Dendritic cell treated with granulocyte-macrophage colony-stimulating factor and Interleukin-4, amounts not matched to agents 40 ng/mL and 50 ng/mL, for 4 days (primary cell): ENCODE results near the gene RGS8.

Source experiments
- H3K27ac Mint-ChIP-seq: one replicate; pipeline ENCODE4 v1.8.0; 2022; ENCODE audit warnings: mild to moderate bottlenecking, mixed read lengths
- H3K27me3 Mint-ChIP-seq: one replicate; pipeline ENCODE4 v1.8.0; 2022; ENCODE audit warnings: mild to moderate bottlenecking, mixed read lengths
- H3K36me3 Mint-ChIP-seq: one replicate; pipeline ENCODE4 v1.8.0; 2022; ENCODE audit warnings: low read depth, mixed read lengths
- H3K4me1 Mint-ChIP-seq: one replicate; pipeline ENCODE4 v1.8.0; 2022; ENCODE audit warnings: low read depth, mixed read lengths
- H3K4me3 Mint-ChIP-seq: one replicate; pipeline ENCODE4 v1.8.0; 2022; ENCODE audit warnings: mild to moderate bottlenecking, moderate library complexity, mixed read lengths
- H3K9me3 Mint-ChIP-seq: one replicate; pipeline ENCODE4 v1.8.0; 2022; ENCODE audit warnings: mixed read lengths
- intact Hi-C: fragments of 100-400 bp; cut with micrococcal nuclease; formaldehyde crosslinking; loops from one replicate; pipeline ENCODE4 v1.15.0; 2022

RGS8 gene

DNA sequence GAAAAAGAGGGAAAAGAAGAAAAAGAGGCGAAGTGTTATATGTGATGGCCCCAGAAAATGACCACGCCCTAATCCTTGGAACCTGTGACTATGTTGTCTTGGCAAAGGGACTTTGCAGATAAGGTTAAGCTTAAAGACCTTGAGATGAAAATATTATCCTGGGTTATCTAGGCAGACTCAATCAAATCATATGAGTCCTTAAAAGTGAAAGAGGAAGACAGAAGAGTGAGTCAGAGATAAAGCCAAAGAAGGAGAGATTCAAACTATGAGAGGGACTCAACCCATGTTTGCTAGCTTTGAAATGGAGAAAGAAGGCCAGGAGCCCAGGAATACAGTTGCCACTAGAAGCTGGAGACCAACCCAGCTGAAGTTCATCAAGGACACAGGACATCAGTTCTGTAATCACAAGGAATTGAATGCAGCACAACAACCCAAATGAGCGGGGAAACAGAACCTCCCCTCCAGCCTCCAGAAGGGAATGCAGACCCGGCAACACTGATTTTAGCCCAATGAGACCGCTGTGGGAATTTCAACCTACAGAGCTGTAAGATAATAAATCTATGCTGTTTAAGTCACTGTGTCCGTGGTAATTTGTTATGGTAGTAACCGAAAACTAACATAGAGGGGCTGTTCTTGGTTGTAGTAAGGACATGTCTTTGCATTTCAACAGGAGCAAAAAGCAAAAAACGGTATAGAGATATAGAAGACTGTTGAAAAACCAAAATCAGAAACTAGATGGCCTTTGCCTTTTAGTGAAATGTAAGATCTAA is 4.2 kb upstream of the RGS8 start:
- H3K36me3 Mint-ChIP-seq: no peaks in the 10 kb centered on the region
- H3K27me3 Mint-ChIP-seq: peaks cover 7% of the 10 kb centered on the region
- H3K4me3 Mint-ChIP-seq: no peak overlapping the region
- H3K27ac Mint-ChIP-seq: no peak overlapping the region
- no peaks in the 10 kb centered on the region for H3K4me1 Mint-ChIP-seq
- intact Hi-C loops: no loop called here
- H3K9me3 Mint-ChIP-seq: peaks cover 9% of the 10 kb centered on the region

DNA sequence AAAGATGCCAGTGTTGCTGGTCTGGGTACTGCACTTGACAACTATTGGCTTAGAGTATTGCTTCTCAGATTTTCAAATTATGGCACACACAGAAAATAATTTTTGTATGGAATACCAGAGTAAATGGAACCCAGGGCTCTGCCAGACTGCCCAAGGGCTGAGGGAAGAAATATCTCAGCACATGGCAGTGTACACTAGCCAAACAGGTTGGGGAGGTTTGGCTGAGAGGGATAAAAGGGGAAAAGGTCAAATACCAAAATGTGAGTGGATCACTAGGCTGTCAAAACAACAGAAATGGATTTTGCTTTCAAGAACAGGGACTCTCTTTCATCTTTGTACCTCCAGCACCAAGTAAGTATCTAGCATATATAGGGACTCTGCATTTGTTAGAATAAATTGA is 3.0 kb upstream of the RGS8 start:
- intact Hi-C loops: no loop called here
- H3K36me3 Mint-ChIP-seq: no peaks in the 10 kb centered on the region
- no peak overlapping the region for H3K4me3 Mint-ChIP-seq
- H3K4me1 Mint-ChIP-seq: no peaks in the 10 kb centered on the region
- H3K27ac Mint-ChIP-seq: no peak overlapping the region
- H3K9me3 Mint-ChIP-seq: no peaks in the 10 kb centered on the region
- H3K27me3 Mint-ChIP-seq: peaks cover 8% of the 10 kb centered on the region

DNA sequence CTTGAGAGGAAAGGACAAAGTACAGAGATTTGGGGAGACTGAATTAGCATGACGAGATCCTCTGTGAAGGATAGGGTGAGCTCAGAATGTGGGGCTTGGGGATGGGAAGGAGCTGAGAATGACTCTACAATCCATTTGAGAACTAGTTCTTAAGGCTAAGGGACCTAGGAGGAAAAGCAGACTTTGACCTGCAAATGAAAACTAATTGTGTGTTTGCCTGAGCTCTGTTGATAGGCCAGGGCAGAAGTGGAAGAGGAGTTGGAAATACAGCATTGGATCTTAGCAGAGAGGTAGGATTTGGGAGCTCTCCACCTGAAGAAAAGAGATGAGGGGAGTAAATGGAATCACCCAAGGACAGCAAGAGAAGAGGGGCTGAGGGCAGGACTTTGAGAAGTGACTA is 2.1 kb upstream of the RGS8 start:
- intact Hi-C loops: no loop called here
- no peak overlapping the region for H3K27ac Mint-ChIP-seq
- H3K9me3 Mint-ChIP-seq: no peaks in the 10 kb centered on the region
- H3K4me3 Mint-ChIP-seq: no peak overlapping the region
- peaks cover 8% of the 10 kb centered on the region for H3K27me3 Mint-ChIP-seq
- H3K4me1 Mint-ChIP-seq: no peaks in the 10 kb centered on the region
- H3K36me3 Mint-ChIP-seq: no peaks in the 10 kb centered on the region

DNA sequence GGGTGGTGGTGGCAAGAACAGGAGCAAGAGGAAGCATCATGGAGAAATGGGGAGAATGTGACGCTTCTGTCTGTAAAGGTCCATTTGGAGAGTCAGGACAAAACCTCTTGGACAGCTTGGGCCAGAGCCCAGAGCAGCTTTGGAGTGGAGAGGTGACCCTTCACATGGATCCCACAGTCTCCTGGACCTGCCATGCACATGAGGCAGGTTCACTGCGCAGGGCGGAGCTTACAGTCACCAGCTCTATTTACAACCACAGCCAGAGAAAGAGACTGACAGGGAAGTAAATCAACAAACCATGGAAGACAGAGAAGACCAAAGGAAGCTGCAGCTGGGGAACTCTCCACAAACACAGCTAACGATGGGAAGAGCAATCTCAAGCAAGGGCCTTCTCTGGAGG is 828 bp upstream of the RGS8 start:
- H3K36me3 Mint-ChIP-seq: no peaks in the 10 kb centered on the region
- peaks cover 8% of the 10 kb centered on the region for H3K27me3 Mint-ChIP-seq
- H3K4me1 Mint-ChIP-seq: no peaks in the 10 kb centered on the region
- H3K27ac Mint-ChIP-seq: no peak overlapping the region
- no peaks in the 10 kb centered on the region for H3K9me3 Mint-ChIP-seq
- H3K4me3 Mint-ChIP-seq: no peak overlapping the region
- intact Hi-C loops: no loop called here

DNA sequence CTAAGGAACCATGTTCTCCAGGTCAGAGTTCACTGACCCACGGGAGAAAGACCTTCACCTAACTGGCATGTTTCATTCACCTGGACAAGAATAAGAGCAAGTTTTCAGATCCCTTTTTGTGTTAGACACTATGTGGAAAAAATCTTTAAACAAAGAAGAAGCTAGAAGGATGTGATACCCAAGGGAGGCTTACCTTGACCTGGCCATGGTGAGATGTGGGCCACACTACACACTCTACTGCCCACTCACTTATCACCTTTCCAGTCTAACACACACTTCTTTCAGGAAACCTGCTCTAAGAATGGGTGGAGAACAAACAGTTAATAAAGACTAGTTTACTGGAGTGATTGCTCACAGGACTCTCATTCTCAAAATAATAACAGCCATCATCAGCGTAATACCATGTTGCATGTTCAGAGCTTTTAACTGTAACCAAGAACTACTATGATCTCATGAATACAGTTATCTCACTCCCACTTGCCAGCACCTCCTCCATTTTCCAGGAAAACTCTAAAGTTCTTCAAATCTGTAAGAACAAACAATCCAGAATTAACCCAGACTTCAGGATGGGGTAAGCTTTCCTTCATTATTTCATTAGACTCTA is 1.4 kb downstream of the RGS8 start:
- no peaks in the 10 kb centered on the region for H3K36me3 Mint-ChIP-seq
- intact Hi-C loops: no loop called here
- no peaks in the 10 kb centered on the region for H3K4me1 Mint-ChIP-seq
- no peak overlapping the region for H3K27ac Mint-ChIP-seq
- peaks cover 12% of the 10 kb centered on the region for H3K27me3 Mint-ChIP-seq
- no peak overlapping the region for H3K4me3 Mint-ChIP-seq
- no peaks in the 10 kb centered on the region for H3K9me3 Mint-ChIP-seq

DNA sequence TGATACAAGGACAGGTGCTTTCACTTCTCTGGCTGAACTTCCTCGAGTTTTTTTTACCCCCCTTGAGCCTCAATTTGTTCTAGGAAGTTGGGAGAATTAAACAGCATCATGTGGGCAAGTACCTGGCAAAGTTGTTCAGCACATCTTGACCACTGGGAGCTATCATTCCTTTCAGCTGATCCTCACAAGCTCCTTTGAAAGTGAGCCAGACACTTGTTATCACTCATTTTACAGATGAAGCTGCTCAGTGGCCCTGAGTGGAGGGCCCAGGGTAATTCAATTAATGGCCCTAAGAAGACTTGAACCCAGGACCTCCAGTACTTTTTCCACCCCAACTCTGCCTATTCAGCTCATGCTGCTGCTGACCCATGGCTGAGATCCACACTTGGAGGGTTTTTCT is 2.0 kb downstream of the RGS8 start:
- no peaks in the 10 kb centered on the region for H3K36me3 Mint-ChIP-seq
- H3K27me3 Mint-ChIP-seq: peaks cover 12% of the 10 kb centered on the region
- H3K9me3 Mint-ChIP-seq: no peaks in the 10 kb centered on the region
- intact Hi-C loops: no loop called here
- no peaks in the 10 kb centered on the region for H3K4me1 Mint-ChIP-seq
- no peak overlapping the region for H3K4me3 Mint-ChIP-seq
- H3K27ac Mint-ChIP-seq: no peak overlapping the region

DNA sequence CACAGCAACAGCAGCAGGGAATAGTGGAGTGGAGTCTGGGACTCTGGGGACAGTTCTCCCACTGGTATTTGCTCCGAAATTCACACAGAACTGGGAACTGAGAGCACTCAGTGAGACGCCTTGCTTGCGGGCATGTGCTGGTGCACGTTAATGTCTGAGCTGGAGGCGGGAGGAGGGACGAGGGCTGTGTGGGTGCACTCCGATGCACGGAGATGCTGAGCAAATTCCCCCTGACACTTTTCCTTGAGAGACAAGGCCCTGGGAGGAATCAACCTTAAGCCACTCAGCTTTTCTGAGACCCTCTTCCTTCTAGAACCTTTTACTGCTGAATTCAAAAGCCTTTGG is 2.8 kb downstream of the RGS8 start:
- H3K4me3 Mint-ChIP-seq: no peak overlapping the region
- H3K4me1 Mint-ChIP-seq: no peaks in the 10 kb centered on the region
- no peaks in the 10 kb centered on the region for H3K36me3 Mint-ChIP-seq
- no peak overlapping the region for H3K27ac Mint-ChIP-seq
- peaks cover 11% of the 10 kb centered on the region for H3K27me3 Mint-ChIP-seq
- intact Hi-C loops: no loop called here
- no peaks in the 10 kb centered on the region for H3K9me3 Mint-ChIP-seq

DNA sequence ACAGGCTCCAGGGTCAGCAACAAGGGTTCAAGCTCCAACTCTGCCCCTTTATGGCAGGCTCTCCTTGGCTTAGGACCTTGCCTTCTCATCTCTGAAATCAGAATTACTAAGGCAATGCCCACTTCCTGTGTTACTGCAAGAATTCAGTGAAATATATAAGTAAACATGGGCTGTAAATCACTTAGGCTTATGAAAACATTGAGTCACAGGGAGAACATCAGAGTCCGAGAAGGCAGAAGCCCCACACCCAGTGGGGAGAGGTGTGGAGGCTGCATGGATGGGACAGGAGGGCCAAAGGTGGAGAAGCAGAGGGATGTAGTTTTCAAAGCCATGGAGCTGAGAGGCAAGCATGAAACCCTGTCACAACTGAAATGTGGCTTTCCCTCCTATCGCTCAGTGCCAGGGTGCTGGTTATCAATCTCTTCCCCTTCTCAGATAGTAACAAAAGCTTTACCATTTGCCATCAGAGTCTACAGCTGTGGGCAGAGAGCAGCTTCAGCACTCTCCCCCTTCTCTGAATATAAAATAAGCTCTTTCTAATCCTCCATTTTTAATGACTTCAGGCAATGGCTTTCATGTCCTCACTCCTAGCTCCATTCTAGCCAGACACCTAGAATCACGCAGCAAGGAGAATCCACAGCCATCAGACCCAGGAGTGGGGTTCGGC is 3.4 kb downstream of the RGS8 start:
- H3K4me1 Mint-ChIP-seq: no peaks in the 10 kb centered on the region
- no peak overlapping the region for H3K27ac Mint-ChIP-seq
- no peaks in the 10 kb centered on the region for H3K36me3 Mint-ChIP-seq
- peaks cover 11% of the 10 kb centered on the region for H3K27me3 Mint-ChIP-seq
- no peaks in the 10 kb centered on the region for H3K9me3 Mint-ChIP-seq
- intact Hi-C loops: no loop called here
- no peak overlapping the region for H3K4me3 Mint-ChIP-seq

DNA sequence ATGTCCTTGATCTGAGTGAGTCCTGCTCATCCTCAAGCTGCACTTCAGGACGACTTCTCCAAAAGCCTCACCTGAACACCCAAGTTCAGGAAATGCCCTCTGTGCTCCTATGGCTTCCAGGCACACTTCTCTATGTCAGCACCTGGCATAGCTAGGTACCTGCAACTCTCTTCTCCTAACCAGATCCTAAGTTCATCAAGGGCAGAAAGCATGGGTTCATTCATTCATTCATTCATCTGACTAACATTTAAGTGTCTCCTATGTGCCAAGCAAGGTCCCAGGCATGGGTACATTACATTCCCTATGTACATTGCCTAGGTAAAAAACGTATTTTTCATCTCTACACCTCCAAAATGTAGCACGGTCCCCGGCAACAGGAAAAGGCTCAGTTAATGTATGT is 4.0 kb downstream of the RGS8 start:
- Mint-ChIP-seq H3K9me3 (no peaks in the 10 kb centered on the region), H3K4me1 (no peaks in the 10 kb centered on the region), H3K4me3 (no peak overlapping the region), H3K36me3 (no peaks in the 10 kb centered on the region), H3K27me3 (peaks cover 11% of the 10 kb centered on the region), H3K27ac (no peak overlapping the region)
- intact Hi-C loops: no loop called here

DNA sequence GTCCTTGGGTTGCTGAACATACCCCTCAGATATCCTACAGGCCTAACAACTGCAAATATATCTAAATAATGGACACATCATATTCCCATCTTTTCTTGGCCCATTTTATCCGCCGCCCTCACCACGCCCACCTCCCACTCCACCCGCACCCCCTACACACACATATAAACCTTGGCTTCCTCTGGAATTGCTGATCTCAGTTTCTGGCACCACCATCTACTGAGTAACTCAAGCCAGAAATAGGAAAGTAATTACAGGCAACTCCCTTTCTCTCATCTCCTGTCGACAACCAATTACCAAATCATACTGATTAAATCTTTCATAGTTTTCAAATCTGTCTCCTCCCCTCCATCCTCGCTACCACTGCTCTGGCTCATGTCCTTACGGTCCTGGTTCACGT is 4.7 kb downstream of the RGS8 start:
- H3K4me1 Mint-ChIP-seq: no peaks in the 10 kb centered on the region
- no peaks in the 10 kb centered on the region for H3K36me3 Mint-ChIP-seq
- peaks cover 14% of the 10 kb centered on the region for H3K27me3 Mint-ChIP-seq
- no peak overlapping the region for H3K4me3 Mint-ChIP-seq
- intact Hi-C loops: no loop called here
- no peak overlapping the region for H3K27ac Mint-ChIP-seq
- H3K9me3 Mint-ChIP-seq: no peaks in the 10 kb centered on the region

DNA sequence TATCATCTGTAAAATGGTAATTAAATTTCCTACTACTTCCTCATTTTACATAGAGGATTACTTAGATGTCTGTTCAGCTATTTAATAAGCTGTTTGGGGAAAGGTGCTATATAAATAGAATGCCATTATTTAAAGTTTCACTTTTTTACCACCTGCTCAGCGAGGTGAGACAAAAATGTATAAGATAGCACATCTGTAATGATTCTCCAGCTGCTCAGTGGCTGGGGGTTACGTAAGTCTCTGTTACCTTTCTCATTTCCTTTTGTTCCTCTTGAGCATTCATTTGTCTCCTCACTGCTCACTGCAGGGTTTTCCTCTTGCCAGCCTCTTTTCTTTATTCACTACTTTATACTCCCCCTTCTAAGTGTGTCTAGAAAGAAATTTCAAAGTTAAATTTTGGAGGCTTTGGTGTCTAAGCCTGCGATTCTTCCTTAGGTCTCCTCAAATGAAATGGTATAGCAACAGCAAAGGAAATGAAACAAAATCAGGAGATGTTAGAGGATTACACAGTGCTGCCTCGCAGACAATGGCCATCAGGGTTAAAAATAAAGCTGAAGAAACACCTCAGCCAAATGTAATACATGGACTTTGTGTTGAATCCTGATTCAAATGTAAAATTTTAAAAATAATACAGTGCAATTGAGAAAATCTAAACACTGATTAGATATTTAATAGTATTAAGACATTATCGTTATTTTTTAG is 6.8 kb downstream of the RGS8 start:
- H3K27ac Mint-ChIP-seq: no peak overlapping the region
- peaks cover 15% of the 10 kb centered on the region for H3K27me3 Mint-ChIP-seq
- H3K9me3 Mint-ChIP-seq: no peaks in the 10 kb centered on the region
- intact Hi-C loops: no loop called here
- no peaks in the 10 kb centered on the region for H3K36me3 Mint-ChIP-seq
- no peak overlapping the region for H3K4me3 Mint-ChIP-seq
- H3K4me1 Mint-ChIP-seq: no peaks in the 10 kb centered on the region

DNA sequence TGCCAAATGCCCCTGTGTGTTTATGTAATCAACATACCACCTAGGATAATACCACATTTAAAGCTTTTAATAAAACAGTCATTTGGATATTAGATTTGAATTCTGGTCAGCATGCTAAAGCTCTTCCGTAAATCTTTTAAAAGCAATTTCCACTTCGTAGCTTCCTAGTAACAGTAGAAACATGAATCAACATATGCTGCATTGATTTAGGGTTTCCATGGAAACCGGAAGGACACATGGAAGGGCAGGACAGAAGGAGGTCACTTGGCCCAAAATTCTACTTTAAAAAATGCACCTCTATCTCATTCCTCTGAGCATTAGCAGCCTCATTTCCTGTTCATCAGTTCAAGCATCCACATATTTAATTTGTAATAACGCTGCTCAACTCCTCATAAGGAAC is 8.1 kb downstream of the RGS8 start:
- Mint-ChIP-seq H3K27me3 (peaks cover 22% of the 10 kb centered on the region), H3K36me3 (no peaks in the 10 kb centered on the region), H3K4me3 (no peak overlapping the region), H3K9me3 (no peaks in the 10 kb centered on the region), H3K27ac (no peak overlapping the region), H3K4me1 (no peaks in the 10 kb centered on the region)
- intact Hi-C loops: no loop called here

DNA sequence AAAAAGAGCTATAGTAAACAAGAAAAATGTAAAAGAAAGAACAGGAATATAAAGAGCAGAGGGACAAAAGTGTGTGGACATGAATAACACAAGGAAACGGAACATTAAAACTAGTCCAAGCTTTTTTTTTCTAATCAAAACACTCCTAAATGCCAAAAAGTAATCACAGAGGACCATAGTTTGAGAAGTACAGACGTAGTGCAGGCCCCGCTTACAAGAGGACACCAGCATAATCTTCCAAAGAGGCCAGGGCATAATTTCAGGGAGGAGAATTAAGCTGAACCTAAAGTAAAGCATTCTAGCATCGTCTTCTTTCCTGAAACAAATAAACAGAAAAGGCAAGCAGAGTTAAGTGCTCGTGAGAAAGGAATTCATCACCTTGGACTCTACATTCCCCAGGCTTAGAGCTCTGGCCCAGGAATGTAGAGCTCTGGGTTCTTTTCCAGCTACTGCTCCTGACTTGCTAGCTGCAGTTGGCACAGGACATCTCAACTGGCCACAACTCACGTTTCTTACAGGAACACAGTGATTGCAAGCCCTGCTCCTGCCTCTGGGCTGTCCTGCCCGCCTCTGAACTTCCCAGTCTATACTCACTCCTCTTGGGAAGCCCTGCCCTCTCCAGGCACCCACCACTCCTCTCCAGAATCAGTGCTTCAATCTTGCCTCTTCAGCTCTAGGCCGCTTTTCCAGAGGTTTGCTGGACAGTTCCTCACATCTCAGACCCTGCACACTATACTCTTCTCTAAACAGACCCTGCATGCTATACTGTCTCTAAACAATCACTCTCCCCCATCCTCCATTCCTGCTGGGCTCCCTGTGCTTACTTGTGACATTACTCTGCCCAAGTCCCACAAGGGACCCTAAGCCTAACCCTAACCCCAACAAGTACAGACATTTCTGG is 9.8 kb downstream of the RGS8 start:
- no peaks in the 10 kb centered on the region for H3K9me3 Mint-ChIP-seq
- intact Hi-C loops: no loop called here
- no peaks in the 10 kb centered on the region for H3K36me3 Mint-ChIP-seq
- peaks cover 26% of the 10 kb centered on the region for H3K27me3 Mint-ChIP-seq
- H3K27ac Mint-ChIP-seq: no peak overlapping the region
- no peaks in the 10 kb centered on the region for H3K4me1 Mint-ChIP-seq
- no peak overlapping the region for H3K4me3 Mint-ChIP-seq
